OCI-LY1 (cell line): ENCODE results near the gene RPN1.

ENCODE experiments used
- H2AFZ ChIP-seq: fragments of 200-600 bp; sonication (generic), shearing (Covaris generic); 2 replicates; pipeline ENCODE4 v1.6.0; 2014; ENCODE audit warnings: antibody characterized with exemption, mild to moderate bottlenecking, low read length
- H3F3A ChIP-seq: fragments of 200-600 bp; sonication (generic), shearing (Covaris generic); 2 replicates; pipeline ENCODE4 v1.6.0; 2014; ENCODE audit warnings: mild to moderate bottlenecking, antibody characterized with exemption, low read length, moderate library complexity; ENCODE audit not compliant: insufficient read depth
- H3K27ac ChIP-seq: fragments of 200-600 bp; sonication (generic); 2 replicates; pipeline ENCODE4 v1.5.1; 2014; ENCODE audit warnings: low read length, mixed run types, mild to moderate bottlenecking, low read depth; ENCODE audit not compliant: poor library complexity, severe bottlenecking
- H3K27me3 ChIP-seq: fragments of 200-600 bp; sonication (generic); 2 replicates; pipeline ENCODE4 v1.6.0; 2014; ENCODE audit warnings: antibody characterized with exemption, mild to moderate bottlenecking, low read length, moderate library complexity; ENCODE audit not compliant: insufficient read depth
- H3K36me3 ChIP-seq: fragments of 200-600 bp; sonication (generic); 2 replicates; pipeline ENCODE4 v1.6.1; 2014; ENCODE audit warnings: mild to moderate bottlenecking, antibody characterized with exemption, low read length, moderate library complexity, mixed read lengths; ENCODE audit not compliant: insufficient read depth
- H3K4me1 ChIP-seq: fragments of 200-600 bp; sonication (generic); 2 replicates; pipeline ENCODE4 v1.5.1; 2014; ENCODE audit warnings: mild to moderate bottlenecking, low read length, moderate library complexity; ENCODE audit not compliant: insufficient read depth, severe bottlenecking
- H3K4me2 ChIP-seq: fragments of 200-600 bp; sonication (generic), shearing (Covaris generic); 2 replicates; pipeline ENCODE4 v1.6.1; 2014; ENCODE audit warnings: low read length
- H3K4me3 ChIP-seq: fragments of 200-600 bp; sonication (generic); 2 replicates; pipeline ENCODE4 v1.5.1; 2014; ENCODE audit warnings: low read length, low read depth, mild to moderate bottlenecking, mixed read lengths; ENCODE audit not compliant: poor library complexity, severe bottlenecking
- H3K79me2 ChIP-seq: fragments of 200-600 bp; shearing (Covaris generic); 2 replicates; pipeline ENCODE4 v1.6.1; 2016; ENCODE audit warnings: mixed run types, low read length, mixed read lengths; ENCODE audit not compliant: insufficient read depth
- H3K9ac ChIP-seq: fragments of 200-600 bp; sonication (generic), shearing (Covaris generic); 2 replicates; pipeline ENCODE4 v1.6.1; 2014; ENCODE audit warnings: mild to moderate bottlenecking, low read length, mixed read lengths
- H3K9me2 ChIP-seq: fragments of 200-600 bp; sonication (generic), shearing (Covaris generic); 2 replicates; pipeline ENCODE4 v1.6.1; 2014; ENCODE audit warnings: low read depth, mild to moderate bottlenecking, low read length, mixed read lengths
- H3K9me3 ChIP-seq: fragments of 200-600 bp; shearing (Covaris generic); 2 replicates; pipeline ENCODE4 v1.6.1; 2014; ENCODE audit warnings: low read length, mixed read lengths
- H4K20me1 ChIP-seq: fragments of 200-600 bp; sonication (generic), shearing (Covaris generic); 2 replicates; pipeline ENCODE4 v1.6.0; 2016; ENCODE audit warnings: mild to moderate bottlenecking, low read length; ENCODE audit not compliant: insufficient read depth
- EZH2 ChIP-seq: fragments of 200-600 bp; sonication (generic), shearing (Covaris generic); IDR thresholded peaks from 2 replicates; pipeline ENCODE4 v1.8.0; 2017; ENCODE audit warnings: borderline replicate concordance, mixed run types, mild to moderate bottlenecking, antibody characterized with exemption, low read length, moderate library complexity, mixed read lengths
- TF ChIP-seq, protein P1 (sequence below): fragments of 200-600 bp; sonication (generic), shearing (Covaris generic); IDR thresholded peaks from 2 replicates; pipeline ENCODE4 v1.5.1; 2017; ENCODE audit warnings: mild to moderate bottlenecking, antibody characterized with exemption, low read length, moderate library complexity, mixed read lengths

Gene RPN1

DNA sequence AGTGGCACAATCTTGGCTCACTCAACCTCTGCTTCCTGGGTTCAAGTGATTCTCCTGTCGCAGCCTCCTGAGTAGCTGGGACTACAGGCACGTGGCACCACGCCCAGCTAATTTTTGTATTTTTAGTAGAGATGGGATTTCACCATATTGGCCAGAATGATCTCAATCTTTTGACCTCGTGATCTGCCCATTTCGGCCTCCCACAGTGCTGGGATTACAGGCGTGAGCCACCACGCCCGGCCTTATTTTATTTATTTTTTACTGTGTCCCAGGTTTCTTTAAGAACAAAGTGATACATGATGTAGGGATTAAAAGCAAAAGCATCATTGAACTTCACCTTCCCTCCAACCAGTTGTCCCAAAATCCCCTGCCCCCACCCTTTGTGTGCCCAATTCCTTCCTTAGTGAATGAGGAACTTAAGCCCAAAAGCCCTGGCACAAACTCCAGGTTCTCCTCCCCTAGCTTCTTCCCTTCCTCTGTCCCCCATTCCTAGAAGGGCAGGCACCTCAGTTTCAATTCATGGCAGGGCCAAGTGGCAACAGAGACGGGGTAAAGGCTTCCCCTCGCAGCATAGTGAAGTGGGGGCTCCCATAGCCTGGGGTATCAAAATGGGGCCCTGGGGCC lies 23.7 kb upstream of the RPN1 start:
- peak overlapping the region; percentile 14 for H3K4me3 ChIP-seq
- H3K79me2 ChIP-seq, result no peaks in the 10 kb centered on the region
- H2AFZ ChIP-seq, result peak overlapping the region; percentile 22; the same call in 1 of the 2 replicates
- H3K27ac ChIP-seq, result peak overlapping the region; percentile 51
- H3K9me3 ChIP-seq, result no peaks in the 10 kb centered on the region
- peaks cover 19% of the 10 kb centered on the region for H3K4me1 ChIP-seq
- peak overlapping the region; percentile 24; the same call in 1 of the 2 replicates for H3K9ac ChIP-seq
- peak overlapping the region; percentile 33 for H3K4me2 ChIP-seq
- no peaks in the 10 kb centered on the region for H3K27me3 ChIP-seq
- no peaks in the 10 kb centered on the region for H3K9me2 ChIP-seq
- no peaks in the 10 kb centered on the region for H3K36me3 ChIP-seq
- H3F3A ChIP-seq, result 0 out of 2 replicates have a peak, but pooled peaks cover 6% of the 10 kb centered on the region
- H4K20me1 ChIP-seq, result no peaks in the 10 kb centered on the region
- TF ChIP-seq EZH2, result no peak
- TF ChIP-seq, protein P1, sequence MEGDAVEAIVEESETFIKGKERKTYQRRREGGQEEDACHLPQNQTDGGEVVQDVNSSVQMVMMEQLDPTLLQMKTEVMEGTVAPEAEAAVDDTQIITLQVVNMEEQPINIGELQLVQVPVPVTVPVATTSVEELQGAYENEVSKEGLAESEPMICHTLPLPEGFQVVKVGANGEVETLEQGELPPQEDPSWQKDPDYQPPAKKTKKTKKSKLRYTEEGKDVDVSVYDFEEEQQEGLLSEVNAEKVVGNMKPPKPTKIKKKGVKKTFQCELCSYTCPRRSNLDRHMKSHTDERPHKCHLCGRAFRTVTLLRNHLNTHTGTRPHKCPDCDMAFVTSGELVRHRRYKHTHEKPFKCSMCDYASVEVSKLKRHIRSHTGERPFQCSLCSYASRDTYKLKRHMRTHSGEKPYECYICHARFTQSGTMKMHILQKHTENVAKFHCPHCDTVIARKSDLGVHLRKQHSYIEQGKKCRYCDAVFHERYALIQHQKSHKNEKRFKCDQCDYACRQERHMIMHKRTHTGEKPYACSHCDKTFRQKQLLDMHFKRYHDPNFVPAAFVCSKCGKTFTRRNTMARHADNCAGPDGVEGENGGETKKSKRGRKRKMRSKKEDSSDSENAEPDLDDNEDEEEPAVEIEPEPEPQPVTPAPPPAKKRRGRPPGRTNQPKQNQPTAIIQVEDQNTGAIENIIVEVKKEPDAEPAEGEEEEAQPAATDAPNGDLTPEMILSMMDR, result no peak

DNA sequence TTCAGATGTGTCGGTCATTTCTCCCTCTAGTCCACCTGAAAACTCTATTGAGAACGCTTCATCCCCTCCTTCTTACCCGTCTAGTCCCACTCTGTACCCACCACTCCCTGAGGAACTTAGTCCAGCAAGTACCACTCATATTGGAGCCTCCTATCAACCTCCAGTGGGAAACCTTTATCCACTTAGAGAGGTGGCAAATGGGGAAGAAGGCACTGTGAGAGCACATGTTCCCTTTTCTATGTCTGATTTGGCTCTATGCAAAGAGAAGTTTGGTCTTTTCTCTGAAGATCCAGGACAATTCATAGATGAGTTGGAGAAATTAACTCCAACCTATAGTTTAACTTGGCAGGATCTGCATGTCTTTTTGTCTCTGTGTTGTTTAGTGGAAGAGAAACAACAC lies 17.0 kb upstream of the RPN1 start:
- H3K4me2 ChIP-seq, result no peak overlapping the region
- no peaks in the 10 kb centered on the region for H3K79me2 ChIP-seq
- H4K20me1 ChIP-seq, result no peaks in the 10 kb centered on the region
- no peak overlapping the region for H3K4me3 ChIP-seq
- H3K4me1 ChIP-seq, result no peaks in the 10 kb centered on the region
- H3K36me3 ChIP-seq, result no peaks in the 10 kb centered on the region; the same call in 1 of the 2 replicates
- TF ChIP-seq, protein P1, result no peak
- no peaks in the 10 kb centered on the region for H3K27me3 ChIP-seq
- H3K9me3 ChIP-seq, result no peaks in the 10 kb centered on the region
- no peaks in the 10 kb centered on the region for H3F3A ChIP-seq
- no peak overlapping the region for H2AFZ ChIP-seq
- H3K9me2 ChIP-seq, result no peaks in the 10 kb centered on the region
- H3K9ac ChIP-seq, result no peak overlapping the region
- no peak overlapping the region for H3K27ac ChIP-seq

DNA sequence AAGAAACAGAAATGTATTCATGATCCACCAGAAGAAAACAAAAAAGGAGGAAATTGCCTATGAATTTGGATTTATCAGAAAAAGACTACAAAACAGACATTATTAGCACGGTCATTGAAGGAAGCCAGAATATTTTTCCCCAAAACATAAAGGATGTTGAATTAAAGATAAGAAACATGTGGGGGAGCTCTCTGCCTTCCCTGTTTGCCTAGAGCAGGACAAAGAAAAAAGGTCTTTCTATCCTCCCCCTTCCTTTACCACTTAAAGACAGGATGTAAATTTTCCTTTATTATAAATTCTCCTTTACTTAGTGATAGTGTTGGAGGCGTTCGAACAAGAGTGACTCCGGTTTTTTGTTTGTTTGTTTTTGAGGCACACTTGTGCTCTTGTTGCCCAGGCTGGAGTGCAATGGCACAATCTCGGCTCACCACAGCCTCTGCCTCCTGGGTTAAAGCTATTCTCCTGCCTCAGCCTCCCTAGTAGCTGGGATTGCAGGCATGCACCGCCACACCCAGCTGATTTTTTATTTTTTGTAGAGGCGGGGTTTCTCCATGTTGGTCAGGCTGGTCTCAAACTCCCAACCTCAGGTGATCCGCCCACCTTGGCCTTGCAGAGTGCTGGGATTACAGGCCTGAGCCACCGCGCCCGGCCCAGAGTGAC lies 14.9 kb upstream of the RPN1 start:
- Histone ChIP-seq H3K79me2 (no peaks in the 10 kb centered on the region), H3K27ac (no peak overlapping the region), H3K36me3 (no peaks in the 10 kb centered on the region; the same call in 1 of the 2 replicates), H3K9me3 (peaks cover 2% of the 10 kb centered on the region; the same call in 1 of the 2 replicates), H3K4me1 (no peaks in the 10 kb centered on the region), H3K4me3 (no peak overlapping the region), H3F3A (no peaks in the 10 kb centered on the region), H3K9ac (no peak overlapping the region), H3K9me2 (no peaks in the 10 kb centered on the region), H2AFZ (no peak overlapping the region), H3K4me2 (no peak overlapping the region), H4K20me1 (no peaks in the 10 kb centered on the region), H3K27me3 (no peaks in the 10 kb centered on the region)
- TF ChIP-seq, protein P1, result peak; percentile 12; the same call in 1 of the 2 replicates
- no peak for TF ChIP-seq EZH2
